Measurements from ENCODE around the gene REV1. TPM values are rescaled to one million over a fixed set of nuclear protein-coding genes. Genes with fewer than 3 reads are reported as not detected.
"Not testable (repeated sequence)": the region's sequence is repeated elsewhere in the genome, so short reads cannot be mapped to it uniquely, and the experiment has no call there.

The REV1 gene
- polyA plus RNA-seq, 4 donors = 51.0 to 73.9 (median 59.6) TPM

- DNase-seq (ENCODE audit: low read depth in 4 of 4, low spot score in 3 of 4) = no peak
Measured at GRCh38 chr2:99373144-99373543, 116.7 kb downstream of the REV1 start.

- DNase-seq (ENCODE audit: low read depth in 4 of 4, low spot score in 3 of 4) = not testable (repeated sequence)
Measured at GRCh38 chr2:99368854-99369253, 121.0 kb downstream of the REV1 start.

DNA sequence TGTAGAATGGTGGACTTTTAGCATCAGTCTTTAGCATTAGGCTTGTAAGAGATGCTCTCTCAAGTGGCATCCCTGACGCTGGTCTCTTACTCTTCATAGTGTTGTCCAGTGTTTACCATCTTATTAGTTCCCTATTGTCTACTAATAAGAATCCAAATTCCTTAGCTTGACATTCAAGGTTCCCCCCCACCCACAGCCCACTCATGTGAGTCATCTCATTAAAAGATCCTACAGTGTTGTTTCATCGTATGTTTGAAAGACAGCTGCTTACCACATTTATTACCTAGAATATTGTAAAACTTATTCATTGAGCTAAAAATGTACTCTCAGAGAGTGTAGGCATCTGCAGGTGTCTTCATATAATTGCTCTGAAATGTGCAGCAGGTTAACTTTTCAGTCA lies 124.2 kb downstream of the REV1 start:
- DNase-seq (ENCODE audit: low read depth in 4 of 4, low spot score in 3 of 4) = no peak

- DNase-seq (ENCODE audit: low read depth in 4 of 4, low spot score in 3 of 4) = no peak
Measured at GRCh38 chr2:99356853-99357252, 133.0 kb downstream of the REV1 start.

- DNase-seq (ENCODE audit: low read depth in 4 of 4, low spot score in 3 of 4) = not testable (repeated sequence)
Measured at GRCh38 chr2:99354825-99355224, 135.0 kb downstream of the REV1 start.

- no peak for DNase-seq (ENCODE audit: low read depth in 4 of 4, low spot score in 3 of 4)
Measured at GRCh38 chr2:99354070-99354469, 135.7 kb downstream of the REV1 start.

Other genes with a start within 250 kb of the REV1 start
- under 1 TPM in 3 of 4 donors, not detected in 1; 0.33 to 0.49 (median 0.36) TPM for gene LYG2, start 234.4 kb downstream of the REV1 start, polyA plus RNA-seq (ENCODE audit: insufficient read length in 4 of 4)
- 1 to 10 TPM; 1.4 to 6.4 (median 3.4) TPM for gene LYG1, start 188.8 kb downstream of the REV1 start, polyA plus RNA-seq (ENCODE audit: insufficient read length in 4 of 4)
- 10 to 100 TPM; 36.0 to 46.2 (median 41.8) TPM for gene TXNDC9, start 153.7 kb downstream of the REV1 start, polyA plus RNA-seq (ENCODE audit: insufficient read length in 4 of 4)
- 10 to 100 TPM; 53.7 to 83.2 (median 68.2) TPM for gene EIF5B, start 152.6 kb downstream of the REV1 start, polyA plus RNA-seq (ENCODE audit: insufficient read length in 4 of 4)

Measured in left renal pelvis (tissue), 4 donors.